GM23338 (cell line): ENCODE measurements around the gene SIPA1. TPM values are rescaled to one million over a fixed set of nuclear protein-coding genes. Genes with fewer than 3 reads are reported as not detected.

Experiments used
- ATAC-seq: fragments of 200-7000 bp; cut with Tn5 transposase; 3 replicates; pipeline ENCODE4 v1.9.1; 2020
- DNase-seq: peaks from one replicate; pipeline ENCODE4 v3.0.0-alpha.2; 2015; ENCODE audit warnings: low spot score
- H2AFZ ChIP-seq: fragments of 200-600 bp; sonication (generic); 2 replicates; pipeline ENCODE4 v1.8.0; 2016; ENCODE audit warnings: antibody characterized with exemption, mild to moderate bottlenecking, moderate library complexity
- H3F3A ChIP-seq: fragments of 200-600 bp; sonication (generic); replicated peaks from 2 replicates; pipeline ENCODE4 v1.8.0; 2017; ENCODE audit warnings: antibody characterized with exemption, mixed run types, low read depth
- H3K27ac ChIP-seq: fragments of 200-600 bp; sonication (generic); 2 replicates; pipeline ENCODE4 v1.6.1; 2016; ENCODE audit warnings: low read depth
- H3K27me3 ChIP-seq: fragments of 200-600 bp; sonication (generic); 2 replicates; pipeline ENCODE4 v1.8.0; 2016; ENCODE audit warnings: mild to moderate bottlenecking, mixed run types, moderate library complexity; ENCODE audit not compliant: insufficient read depth
- H3K36me3 ChIP-seq: fragments of 200-600 bp; sonication (generic); 2 replicates; pipeline ENCODE4 v1.8.0; 2016; ENCODE audit warnings: mild to moderate bottlenecking; ENCODE audit not compliant: insufficient read depth
- H3K4me1 ChIP-seq: fragments of 200-600 bp; sonication (generic); 2 replicates; pipeline ENCODE4 v1.8.0; 2016; ENCODE audit warnings: mild to moderate bottlenecking, moderate library complexity; ENCODE audit not compliant: insufficient read depth
- H3K4me2 ChIP-seq: fragments of 200-600 bp; sonication (generic); 2 replicates; pipeline ENCODE4 v1.7.1; 2017; ENCODE audit warnings: mixed run types
- H3K4me3 ChIP-seq: fragments of 200-600 bp; sonication (generic); 2 replicates; pipeline ENCODE4 v1.6.1; 2016; ENCODE audit warnings: mixed run types
- H3K79me2 ChIP-seq: fragments of 200-600 bp; sonication (generic); replicated peaks from 2 replicates; pipeline ENCODE4 v1.8.0; 2017; ENCODE audit warnings: mild to moderate bottlenecking; ENCODE audit not compliant: insufficient read depth
- H3K9me2 ChIP-seq: fragments of 200-600 bp; sonication (generic); 2 replicates; pipeline ENCODE4 v1.8.0; 2017; ENCODE audit not compliant: insufficient read depth
- H4K20me1 ChIP-seq: fragments of 200-600 bp; sonication (generic); replicated peaks from 2 replicates; pipeline ENCODE4 v1.8.0; 2017; ENCODE audit warnings: mild to moderate bottlenecking; ENCODE audit not compliant: insufficient read depth
- H3K27ac Mint-ChIP-seq: 2 replicates; pipeline ENCODE4 v1.8.0; 2020; ENCODE audit warnings: inconsistent platforms, mild to moderate bottlenecking, moderate library complexity, mixed read lengths
- H3K27me3 Mint-ChIP-seq: 3 replicates; pipeline ENCODE4 v1.8.0; 2022; ENCODE audit warnings: low read depth, mild to moderate bottlenecking, moderate library complexity, mixed read lengths, inconsistent platforms; ENCODE audit not compliant: insufficient read depth, poor library complexity
- H3K36me3 Mint-ChIP-seq: 3 replicates; pipeline ENCODE4 v1.8.0; 2021; ENCODE audit warnings: low read depth, mild to moderate bottlenecking, inconsistent platforms, moderate library complexity, mixed read lengths
- H3K4me1 Mint-ChIP-seq: 3 replicates; pipeline ENCODE4 v1.8.0; 2020; ENCODE audit warnings: mild to moderate bottlenecking, inconsistent platforms, mixed read lengths
- H3K4me3 Mint-ChIP-seq: 3 replicates; pipeline ENCODE4 v1.8.0; 2021; ENCODE audit warnings: moderate library complexity, mild to moderate bottlenecking, inconsistent platforms, mixed read lengths
- H3K9me3 Mint-ChIP-seq: 3 replicates; pipeline ENCODE4 v1.8.0; 2020; ENCODE audit warnings: moderate library complexity, mild to moderate bottlenecking, inconsistent platforms, mixed read lengths
- CREB1 ChIP-seq: fragments of 250-450 bp; sonication (Bioruptor Pico); IDR thresholded peaks from 2 replicates; pipeline ENCODE4 v1.5.0; 2020; ENCODE audit warnings: low read depth, mild to moderate bottlenecking, moderate library complexity
- CTCF ChIP-seq, 2 experiments: fragments of 200-600 bp in 1 of 2; sonication (generic) in 1 of 2; conservative IDR thresholded peaks; 2 replicates each; pipeline versions ENCODE4 v1.5.1 to v1.6.1; 2016 to 2017; ENCODE audit warnings: antibody characterized with exemption in 2 of 2, low read depth in 2 of 2, mild to moderate bottlenecking in 2 of 2, moderate library complexity in 1 of 2
- ETS1 ChIP-seq: IDR thresholded peaks from 2 replicates; pipeline ENCODE4 v1.6.1; 2016; ENCODE audit warnings: antibody characterized with exemption
- EZH2 ChIP-seq: fragments of 200-600 bp; sonication (generic); IDR thresholded peaks from one replicate; pipeline ENCODE4 v1.8.0; 2017; ENCODE audit warnings: antibody characterized with exemption, mild to moderate bottlenecking, low read depth; ENCODE audit not compliant: unreplicated experiment
- EZH2phosphoT487 ChIP-seq: fragments of 200-600 bp; sonication (generic); IDR thresholded peaks from one replicate; pipeline ENCODE4 v1.8.1; 2018; ENCODE audit warnings: antibody characterized with exemption; ENCODE audit not compliant: unreplicated experiment
- JUNB ChIP-seq: IDR thresholded peaks from one replicate; pipeline ENCODE4 v1.6.1; 2016; ENCODE audit warnings: antibody characterized with exemption; ENCODE audit not compliant: unreplicated experiment
- NANOG ChIP-seq: IDR thresholded peaks from 2 replicates; pipeline ENCODE4 v1.6.1; 2016; ENCODE audit warnings: antibody characterized with exemption, borderline replicate concordance
- POLR2AphosphoS5 ChIP-seq: IDR thresholded peaks from 2 replicates; pipeline ENCODE4 v1.6.1; 2016; ENCODE audit warnings: antibody characterized with exemption, low read depth
- REST ChIP-seq: IDR thresholded peaks from one replicate; pipeline ENCODE4 v1.6.1; 2018; ENCODE audit warnings: antibody characterized with exemption; ENCODE audit not compliant: unreplicated experiment
- STAT1 ChIP-seq: IDR thresholded peaks from one replicate; pipeline ENCODE4 v1.6.1; 2016; ENCODE audit warnings: antibody characterized with exemption; ENCODE audit not compliant: unreplicated experiment
- ZNF114 ChIP-seq: fragments of 250-450 bp; sonication (Bioruptor Pico); IDR thresholded peaks from 2 replicates; pipeline ENCODE4 v1.5.0; 2020; ENCODE audit warnings: mild to moderate bottlenecking, moderate library complexity
- ZNF331 ChIP-seq: fragments of 250-450 bp; sonication (Bioruptor Pico); IDR thresholded peaks from 2 replicates; pipeline ENCODE4 v1.5.0; 2020; ENCODE audit warnings: low read depth, mild to moderate bottlenecking, moderate library complexity
- ZNF462 ChIP-seq: fragments of 250-450 bp; sonication (Bioruptor Pico); IDR thresholded peaks from 2 replicates; pipeline ENCODE4 v1.5.0; 2020; ENCODE audit warnings: mild to moderate bottlenecking, moderate library complexity
- polyA plus RNA-seq: library from polyadenylated mRNA; unstranded; fragments of >200 nt; fragmentation: Nextera tagmentation; extraction: Ambion mirVana; gene quantifications from 2 replicates; pipeline ENCODE4 v1.2.1, GENCODE V29; 2016
- total RNA-seq: library from RNA; depleted of rRNA; stranded (reverse); fragments of >200 nt; shearing (Covaris generic); gene quantifications from 2 replicates; pipeline ENCODE4 v1.2.3, GENCODE V29; 2014

SIPA1 gene
- total and polyA plus RNA-seq, 2 experiments from 2014 or later: 50.1 to 54.6 TPM

- H3F3A ChIP-seq: peaks cover 31% of the 10 kb centered on the region
- H3K36me3 ChIP-seq: 0 out of 2 replicates have a peak, but pooled peaks cover 7% of the 10 kb centered on the region
- H2AFZ ChIP-seq: peak overlapping the region; percentile 61; the same call in 1 of the 2 replicates
- DNase-seq (no peak), ATAC-seq (no peak)
- H3K27ac Mint-ChIP-seq: peak overlapping the region; percentile 92
- H3K4me3 ChIP-seq: peak overlapping the region; percentile 87
- H3K79me2 ChIP-seq: no peaks in the 10 kb centered on the region; the same call in 1 of the 2 replicates
- H4K20me1 ChIP-seq: no peaks in the 10 kb centered on the region
- peak overlapping the region; percentile 72; the same call in 1 of the 2 replicates for H3K27ac ChIP-seq
- peaks cover 42% of the 10 kb centered on the region for H3K4me1 ChIP-seq
- H3K27me3 Mint-ChIP-seq: peaks cover 30% of the 10 kb centered on the region
- H3K27me3 ChIP-seq: no peaks in the 10 kb centered on the region
- peaks cover 9% of the 10 kb centered on the region for H3K36me3 Mint-ChIP-seq
- H3K4me3 Mint-ChIP-seq: peak overlapping the region; percentile 80
- TF ChIP-seq ZNF331 (no peak), EZH2phosphoT487 (no peak), POLR2AphosphoS5 (no peak), CREB1 (CRISPR knock-in tag) (no peak), CTCF (conservative IDR thresholded peaks at IDR 0.05; ENCODE audit: low read depth in 2 of 2) (no peak), REST (no peak), ZNF462 (no peak), ZNF114 (CRISPR knock-in tag) (no peak), ETS1 (no peak), JUNB (no peak), STAT1 (no peak), NANOG (no peak), EZH2 (no peak)
- peak overlapping the region; percentile 94 for H3K4me2 ChIP-seq
- H3K9me3 Mint-ChIP-seq: no peaks in the 10 kb centered on the region
- no peaks in the 10 kb centered on the region for H3K9me2 ChIP-seq
- H3K4me1 Mint-ChIP-seq: peaks cover 48% of the 10 kb centered on the region
Observed at GRCh38 chr11:65641297-65642013, 3.6 kb downstream of the SIPA1 start.
